Retinal pigment epithelial cell (primary cell): ENCODE data around the gene GUCA2A.

ENCODE experiments used
- DNase-seq: peaks from one replicate; pipeline ENCODE4 v3.0.0-alpha.2; 2010; ENCODE audit warnings: low read depth
- H3K4me3 ChIP-seq: 2 replicates; pipeline ENCODE4 v1.5.1; 2011; ENCODE audit warnings: mild to moderate bottlenecking, low read length, control low read depth, moderate library complexity
- TF ChIP-seq, protein P1 (sequence below): conservative IDR thresholded peaks from 2 replicates; pipeline ENCODE4 v1.5.1; 2011; ENCODE audit warnings: low read depth, low read length, control low read depth, inconsistent platforms

Gene GUCA2A

DNA sequence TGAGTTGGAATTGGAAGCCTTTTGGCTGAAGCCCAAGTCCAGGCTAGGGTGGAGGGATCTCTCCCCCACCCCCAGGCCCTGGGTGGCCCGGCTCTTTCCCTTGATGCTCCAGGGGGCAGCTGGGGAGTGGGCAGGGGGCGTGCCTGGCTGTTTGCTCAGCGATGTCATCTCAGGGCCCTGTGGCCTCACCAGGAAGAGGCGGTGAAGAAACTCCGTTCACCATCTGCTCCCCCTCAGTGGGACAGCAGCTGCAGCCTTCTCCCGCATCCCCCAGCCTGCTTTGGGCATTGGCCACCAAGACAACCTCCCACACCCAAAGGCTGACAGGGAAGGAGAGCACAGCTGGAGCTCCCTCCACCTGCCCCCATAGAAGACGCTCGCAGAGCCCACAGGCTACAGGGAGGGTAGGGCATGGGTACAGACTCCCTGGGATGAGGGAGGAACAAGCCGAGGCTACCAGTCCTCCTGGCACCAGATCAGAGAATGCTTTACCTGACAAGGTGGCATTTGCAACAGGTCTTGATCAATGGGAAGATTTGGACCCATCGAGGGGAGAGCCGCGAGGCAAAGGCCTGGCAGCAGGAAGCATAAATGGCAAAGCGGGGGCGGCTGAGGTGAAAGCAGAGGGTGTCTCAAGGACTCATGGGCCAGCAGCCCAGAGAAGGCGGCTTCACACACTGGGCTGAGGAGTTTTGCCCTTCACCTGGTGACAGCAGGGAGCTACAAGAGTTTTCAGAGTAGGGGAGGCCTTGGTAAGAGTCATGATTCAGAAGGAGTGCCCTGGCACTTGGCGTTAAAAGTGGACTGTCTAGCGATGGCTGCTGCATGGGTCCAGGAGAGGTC is 6.5 kb upstream of the GUCA2A start:
- TF ChIP-seq, protein P1, sequence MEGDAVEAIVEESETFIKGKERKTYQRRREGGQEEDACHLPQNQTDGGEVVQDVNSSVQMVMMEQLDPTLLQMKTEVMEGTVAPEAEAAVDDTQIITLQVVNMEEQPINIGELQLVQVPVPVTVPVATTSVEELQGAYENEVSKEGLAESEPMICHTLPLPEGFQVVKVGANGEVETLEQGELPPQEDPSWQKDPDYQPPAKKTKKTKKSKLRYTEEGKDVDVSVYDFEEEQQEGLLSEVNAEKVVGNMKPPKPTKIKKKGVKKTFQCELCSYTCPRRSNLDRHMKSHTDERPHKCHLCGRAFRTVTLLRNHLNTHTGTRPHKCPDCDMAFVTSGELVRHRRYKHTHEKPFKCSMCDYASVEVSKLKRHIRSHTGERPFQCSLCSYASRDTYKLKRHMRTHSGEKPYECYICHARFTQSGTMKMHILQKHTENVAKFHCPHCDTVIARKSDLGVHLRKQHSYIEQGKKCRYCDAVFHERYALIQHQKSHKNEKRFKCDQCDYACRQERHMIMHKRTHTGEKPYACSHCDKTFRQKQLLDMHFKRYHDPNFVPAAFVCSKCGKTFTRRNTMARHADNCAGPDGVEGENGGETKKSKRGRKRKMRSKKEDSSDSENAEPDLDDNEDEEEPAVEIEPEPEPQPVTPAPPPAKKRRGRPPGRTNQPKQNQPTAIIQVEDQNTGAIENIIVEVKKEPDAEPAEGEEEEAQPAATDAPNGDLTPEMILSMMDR: no peak
- no peak overlapping the region for H3K4me3 ChIP-seq
- no peak for DNase-seq

DNA sequence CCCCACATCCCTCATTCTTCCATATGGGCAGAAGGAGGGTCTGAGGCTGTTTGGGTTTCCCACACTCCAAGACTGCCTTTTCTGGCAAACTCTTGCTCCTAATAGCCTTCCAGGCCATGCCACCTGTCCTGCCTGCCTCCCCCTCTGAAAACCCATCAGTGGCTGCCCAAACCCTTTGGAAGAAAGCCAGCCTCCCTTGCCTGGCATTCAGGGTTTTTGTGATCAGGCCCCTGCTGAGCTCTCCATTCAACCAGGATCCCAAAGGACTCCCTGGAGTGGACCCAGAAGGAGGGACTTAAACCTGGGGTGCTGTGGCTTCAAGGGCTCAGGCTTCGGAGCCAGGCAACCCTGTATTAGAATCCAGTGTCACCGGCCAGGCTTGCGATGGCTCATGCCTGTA is 4.2 kb upstream of the GUCA2A start:
- TF ChIP-seq, protein P1: no peak
- no peak for DNase-seq
- H3K4me3 ChIP-seq: no peak overlapping the region

DNA sequence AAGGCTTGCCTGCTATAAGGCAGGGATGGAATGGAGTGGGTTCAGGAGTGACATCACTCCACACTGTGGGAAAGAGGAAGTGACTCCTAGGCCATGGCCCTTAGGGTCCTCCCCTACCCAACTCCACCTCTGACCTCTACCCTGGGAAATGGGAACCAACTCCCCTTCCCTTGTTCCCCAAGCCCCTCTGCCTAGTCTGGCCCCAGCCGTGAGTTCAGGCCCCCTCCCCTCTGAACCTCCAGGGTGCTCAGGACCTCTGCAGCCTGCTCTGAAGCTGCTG is 3.8 kb upstream of the GUCA2A start:
- no peak overlapping the region for H3K4me3 ChIP-seq
- no peak for DNase-seq
- TF ChIP-seq, protein P1: no peak

GRCh38 chr1:42167611-42168390 is 3.3 kb upstream of the GUCA2A start:
- DNase-seq: no peak
- TF ChIP-seq, protein P1: no peak
- H3K4me3 ChIP-seq: no peak overlapping the region

DNA sequence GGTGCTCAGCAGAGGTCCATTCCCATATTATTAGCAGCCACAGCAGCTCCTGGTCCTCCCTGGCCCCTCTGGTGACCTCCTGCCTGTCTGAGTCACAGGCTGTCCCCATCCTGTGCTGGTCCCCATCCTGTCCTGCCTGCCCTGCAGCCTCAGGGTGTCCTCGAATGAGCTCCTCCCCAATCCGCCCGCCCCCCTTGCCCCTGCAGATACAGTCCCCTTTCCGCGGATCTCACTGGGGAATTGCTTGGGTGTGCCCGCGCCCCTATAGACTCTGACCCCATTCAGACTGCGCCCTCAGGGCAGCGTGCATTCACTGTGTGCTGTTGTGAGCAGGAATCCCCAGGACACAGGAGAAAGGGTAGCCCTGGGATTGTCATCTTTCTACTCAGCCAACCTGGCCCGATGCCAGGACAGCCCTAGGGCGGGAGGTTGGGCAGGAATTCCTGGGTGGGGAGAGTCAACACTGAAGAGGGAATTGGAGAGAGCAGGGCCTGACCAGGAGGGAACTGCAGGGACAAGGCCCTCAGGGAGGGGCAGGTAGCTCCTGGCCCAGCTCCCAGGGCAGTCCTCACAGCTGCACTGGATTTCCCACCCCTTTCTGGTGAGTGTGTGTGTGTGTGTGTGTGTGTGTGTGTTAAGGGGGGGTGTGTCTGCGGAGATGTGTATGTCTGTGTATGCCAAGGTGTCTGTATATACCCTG is 1.1 kb upstream of the GUCA2A start:
- H3K4me3 ChIP-seq: no peak overlapping the region
- TF ChIP-seq, protein P1: no peak
- DNase-seq: peak; percentile 52

DNA sequence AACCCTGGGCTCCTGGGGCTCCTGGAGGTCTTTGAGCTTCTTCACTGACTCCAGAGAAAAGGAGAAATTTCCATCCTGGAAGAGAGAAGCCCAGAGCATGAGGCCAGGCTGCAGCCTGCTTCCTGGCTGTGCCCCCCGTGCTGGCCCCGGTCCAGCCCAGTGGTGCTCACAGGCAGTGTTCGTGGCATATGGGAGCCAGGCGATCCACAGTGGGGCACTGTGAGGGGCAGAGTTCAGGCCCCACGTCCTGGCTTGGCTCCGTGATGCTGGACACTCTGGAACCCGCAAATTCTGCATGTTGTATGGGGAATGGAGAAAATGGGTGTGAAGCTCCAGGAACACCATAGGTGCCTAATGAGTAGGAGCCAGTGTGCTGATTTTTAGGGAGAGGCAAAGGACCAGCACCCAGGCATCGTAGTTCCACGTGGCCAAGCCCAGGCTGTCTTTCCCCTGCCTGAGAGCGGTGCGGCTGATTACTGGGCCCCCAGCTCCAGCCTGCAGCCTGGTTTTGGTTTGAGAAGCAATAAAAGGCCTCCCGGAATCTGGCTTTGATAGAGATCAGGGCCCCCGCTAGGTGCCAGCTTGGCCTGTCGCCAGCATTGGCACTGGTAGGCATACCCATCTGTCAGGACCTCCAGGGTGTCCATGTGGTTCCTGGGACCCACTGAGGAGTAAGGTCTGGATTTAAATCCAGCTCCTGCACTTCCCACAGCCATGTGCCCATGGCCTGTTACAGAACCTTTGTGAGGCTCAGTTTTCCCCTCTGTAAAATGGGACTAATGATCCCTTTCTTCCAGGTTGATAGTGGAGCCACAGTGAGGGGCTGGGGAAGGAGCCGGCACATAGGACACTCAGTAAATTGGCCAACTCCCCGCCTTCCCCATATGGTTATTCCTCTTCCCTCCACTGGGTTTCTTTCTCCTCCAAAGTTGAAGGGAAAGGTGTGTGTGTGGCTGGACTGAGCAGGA is 725 bp downstream of the GUCA2A start:
- no peak overlapping the region for H3K4me3 ChIP-seq
- no peak for DNase-seq
- TF ChIP-seq, protein P1: no peak
